H1 (cell line): ENCODE measurements around the gene HAO1. TPM values are rescaled to one million over a fixed set of nuclear protein-coding genes. Genes with fewer than 3 reads are reported as not detected.

Source experiments
- JUN ChIP-seq: IDR thresholded peaks from 2 replicates; pipeline ENCODE4 v1.6.1; 2011; ENCODE audit warnings: low read depth, mild to moderate bottlenecking, improper control_type of control experiment, low read length
- KDM1A ChIP-seq: fragments of 200-600, 300-600 bp; sonication (generic); IDR thresholded peaks from 2 replicates; pipeline ENCODE4 v1.7.1; 2016; ENCODE audit warnings: mild to moderate bottlenecking, low read length, borderline replicate concordance
- NANOG ChIP-seq: IDR thresholded peaks from 2 replicates; pipeline ENCODE4 v1.6.1; 2011; ENCODE audit warnings: low read length, low read depth, mild to moderate bottlenecking, inconsistent platforms; ENCODE audit not compliant: insufficient read depth, poor library complexity, severe bottlenecking
- SRF ChIP-seq: IDR thresholded peaks from 2 replicates; pipeline ENCODE4 v1.6.1; 2011; ENCODE audit warnings: mild to moderate bottlenecking, low read depth, low read length, moderate library complexity
- polyA plus RNA-seq, 7 experiments: library from polyadenylated mRNA; depleted of rRNA in 3 of 7; stranded (reverse) in 5 of 7; unstranded in 2 of 7; fragments of >200 nt in 5 of 7; fragments of 200-250 nt in 2 of 7; gene quantifications; 1 replicate in 5 of 7; 2 replicates in 1 of 7; 4 replicates in 1 of 7; pipeline versions ENCODE4 v1.2.1 to v1.2.3, GENCODE V29; 2011 to 2013; ENCODE audit warnings: missing spikeins in 2 of 7, mixed read lengths in 2 of 7
- total RNA-seq: library from RNA; stranded (reverse); fragmentation: NEBNext Ultra II Directional; extraction: Animal tissue kit (Norgen Biotek cat#: 25700); gene quantifications from 2 replicates; pipeline ENCODE4 v1.2.1, GENCODE V29; 2021

HAO1 gene
- total and polyA plus RNA-seq, 2 of the 8 experiments (the other 6 are each of a cell fraction or from before 2014, with no cell fraction given), result not detected

DNA sequence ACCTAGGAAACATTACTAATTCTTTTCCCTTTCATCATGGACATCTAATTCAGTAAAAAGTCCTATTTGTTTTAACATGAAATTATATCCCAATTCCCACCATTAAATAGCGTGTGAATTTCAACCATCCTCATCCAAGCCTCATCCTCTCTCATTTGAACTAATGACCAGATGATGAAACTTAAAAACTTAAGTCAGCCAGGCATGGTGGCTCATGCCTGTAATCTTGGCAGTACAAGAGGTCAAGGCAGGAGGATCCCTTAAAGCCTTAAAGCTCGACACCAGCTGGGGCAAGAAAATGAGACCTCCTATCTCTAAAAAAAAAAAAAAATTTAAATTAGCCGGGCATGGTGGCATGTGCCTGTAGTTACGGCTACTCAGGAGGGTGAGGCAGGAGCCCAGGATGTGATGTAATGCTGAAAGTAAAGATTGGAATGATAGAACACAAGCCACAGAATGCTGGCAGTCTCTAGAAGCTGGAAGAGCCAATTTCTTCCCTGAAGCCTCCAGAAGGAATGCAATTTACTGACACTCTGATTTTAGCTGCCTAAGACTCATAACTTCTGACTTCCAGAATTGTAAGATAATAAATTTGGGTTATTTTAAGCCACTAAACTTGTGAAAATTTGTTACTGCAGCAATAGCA is 27.1 kb upstream of the HAO1 start (continued):
- TF ChIP-seq NANOG (no peak), KDM1A (no peak), JUN (no peak), SRF (no peak)
